Brain microvascular endothelial cell (primary cell): ENCODE data around the gene ZBED2.
"Not testable (repeated sequence)": the region's sequence is repeated elsewhere in the genome, so short reads cannot be mapped to it uniquely, and the experiment has no call there.

Source experiments
- DNase-seq: peaks from one replicate; pipeline ENCODE4 v3.0.0-alpha.2; 2020
- H3K27ac ChIP-seq: fragments of 250-450 bp; sonication (Bioruptor Pico); 2 replicates; pipeline ENCODE4 v1.5.1; 2020; ENCODE audit warnings: mild to moderate bottlenecking, moderate library complexity
- H3K27me3 ChIP-seq: fragments of 250-450 bp; sonication (Bioruptor Pico); replicated peaks from 2 replicates; pipeline ENCODE4 v1.5.1; 2020; ENCODE audit warnings: mild to moderate bottlenecking
- H3K36me3 ChIP-seq: fragments of 250-450 bp; sonication (Bioruptor Pico); replicated peaks from 2 replicates; pipeline ENCODE4 v1.5.1; 2020; ENCODE audit warnings: mild to moderate bottlenecking
- H3K4me3 ChIP-seq: 2 replicates; pipeline ENCODE4 v1.5.1; 2011; ENCODE audit warnings: low read depth, mild to moderate bottlenecking, control low read depth, low read length, moderate library complexity
- in situ Hi-C: cut with HindIII; loops from 2 replicates; pipeline ENCODE4 v1.10.0; 2017; ENCODE audit warnings: low sequenced_read_pairs, low pct_ligation_motif_present
- TF ChIP-seq, protein P1 (sequence below): IDR thresholded peaks from 2 replicates; pipeline ENCODE4 v1.5.1; 2011; ENCODE audit warnings: low read depth, mild to moderate bottlenecking, moderate library complexity, low read length, control low read depth, inconsistent platforms; ENCODE audit errors: missing control alignments

Gene ZBED2, protein sequence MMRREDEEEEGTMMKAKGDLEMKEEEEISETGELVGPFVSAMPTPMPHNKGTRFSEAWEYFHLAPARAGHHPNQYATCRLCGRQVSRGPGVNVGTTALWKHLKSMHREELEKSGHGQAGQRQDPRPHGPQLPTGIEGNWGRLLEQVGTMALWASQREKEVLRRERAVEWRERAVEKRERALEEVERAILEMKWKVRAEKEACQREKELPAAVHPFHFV

DNA sequence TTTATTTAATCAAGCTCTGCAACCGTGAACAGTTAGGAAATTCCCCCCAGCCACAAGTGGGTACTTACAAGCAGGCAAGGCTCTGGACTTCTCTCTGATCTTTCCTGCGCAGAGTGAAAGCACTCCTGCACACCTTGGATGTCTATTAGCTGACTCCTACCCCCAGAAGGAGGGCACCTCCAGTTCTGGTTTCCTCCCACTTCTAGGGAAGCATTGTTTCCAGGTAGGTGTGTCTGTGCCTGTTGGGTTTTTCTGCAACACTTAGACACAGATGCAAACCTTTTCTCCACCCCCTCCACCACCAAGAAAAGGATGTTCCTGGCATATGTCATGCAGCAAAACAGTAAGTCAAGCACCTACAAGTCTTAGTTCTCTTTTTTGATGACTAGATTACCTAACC lies at the start of gene ZBED2:
Gene ZBED2 (minus strand): TSS at position 115 of the 400 bp plus-strand sequence. CDS start 1,145 bp downstream, outside the sequence.
- TF ChIP-seq, protein P1, sequence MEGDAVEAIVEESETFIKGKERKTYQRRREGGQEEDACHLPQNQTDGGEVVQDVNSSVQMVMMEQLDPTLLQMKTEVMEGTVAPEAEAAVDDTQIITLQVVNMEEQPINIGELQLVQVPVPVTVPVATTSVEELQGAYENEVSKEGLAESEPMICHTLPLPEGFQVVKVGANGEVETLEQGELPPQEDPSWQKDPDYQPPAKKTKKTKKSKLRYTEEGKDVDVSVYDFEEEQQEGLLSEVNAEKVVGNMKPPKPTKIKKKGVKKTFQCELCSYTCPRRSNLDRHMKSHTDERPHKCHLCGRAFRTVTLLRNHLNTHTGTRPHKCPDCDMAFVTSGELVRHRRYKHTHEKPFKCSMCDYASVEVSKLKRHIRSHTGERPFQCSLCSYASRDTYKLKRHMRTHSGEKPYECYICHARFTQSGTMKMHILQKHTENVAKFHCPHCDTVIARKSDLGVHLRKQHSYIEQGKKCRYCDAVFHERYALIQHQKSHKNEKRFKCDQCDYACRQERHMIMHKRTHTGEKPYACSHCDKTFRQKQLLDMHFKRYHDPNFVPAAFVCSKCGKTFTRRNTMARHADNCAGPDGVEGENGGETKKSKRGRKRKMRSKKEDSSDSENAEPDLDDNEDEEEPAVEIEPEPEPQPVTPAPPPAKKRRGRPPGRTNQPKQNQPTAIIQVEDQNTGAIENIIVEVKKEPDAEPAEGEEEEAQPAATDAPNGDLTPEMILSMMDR: no peak
- in situ Hi-C loops: no loop called here
- Histone ChIP-seq H3K27me3 (no peaks in the 10 kb centered on the region), H3K27ac (no peak within 1 kb of the TSS), H3K4me3 (no peak within 1 kb of the TSS), H3K36me3 (no peaks in the 10 kb centered on the region)
- DNase-seq: no peak

DNA sequence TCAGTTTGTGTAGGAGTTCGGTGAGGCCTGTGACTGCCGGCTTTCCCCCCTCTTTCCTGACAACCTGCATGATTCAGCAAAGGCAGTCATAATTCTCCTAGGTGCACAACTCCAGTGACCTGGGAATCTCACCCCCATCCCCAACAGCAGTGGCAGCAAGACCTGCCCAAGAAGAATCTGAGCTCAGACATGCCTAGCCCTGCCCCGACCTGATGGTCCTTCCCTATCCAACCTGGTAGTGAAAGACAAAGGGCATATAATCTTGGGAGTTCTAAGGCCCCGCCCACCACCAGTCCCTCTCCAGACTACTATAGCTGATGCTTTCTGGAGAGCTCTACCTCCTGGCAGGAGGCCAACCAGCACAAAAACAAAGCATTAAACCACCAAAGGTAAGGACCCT lies 44.2 kb upstream of the ZBED2 start:
- no peaks in the 10 kb centered on the region for H3K27me3 ChIP-seq
- TF ChIP-seq, protein P1: no peak
- no peak overlapping the region for H3K27ac ChIP-seq
- in situ Hi-C loops: no loop called here
- no peak for DNase-seq
- no peak overlapping the region for H3K4me3 ChIP-seq
- no peaks in the 10 kb centered on the region for H3K36me3 ChIP-seq

DNA sequence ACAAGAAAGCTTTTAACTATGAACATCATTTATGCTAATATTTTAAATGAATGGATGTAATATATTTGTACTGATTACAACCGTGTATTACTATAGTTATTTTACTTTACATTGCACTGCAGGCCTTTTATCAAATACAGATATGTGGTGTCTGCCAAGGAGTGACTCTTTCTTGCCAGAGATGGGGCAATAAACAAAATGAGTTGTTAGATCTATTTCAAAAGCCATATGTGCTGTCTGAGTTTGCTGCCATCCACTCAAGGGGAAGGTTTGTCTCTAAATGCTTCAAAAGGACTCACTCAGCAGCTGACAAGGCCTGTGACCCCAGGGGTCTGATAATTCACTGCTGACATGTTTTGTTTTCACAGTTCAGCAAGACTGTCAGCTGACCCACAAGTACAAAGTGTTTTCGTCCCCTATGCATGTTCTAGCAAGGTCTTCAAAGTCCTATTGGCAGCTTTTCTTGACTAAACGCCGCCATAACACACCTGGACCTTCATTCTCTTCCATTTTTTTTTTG lies 41.3 kb upstream of the ZBED2 start:
- Histone ChIP-seq H3K27me3 (no peaks in the 10 kb centered on the region), H3K36me3 (no peaks in the 10 kb centered on the region), H3K27ac (no peak overlapping the region), H3K4me3 (no peak overlapping the region)
- no peak for DNase-seq
- in situ Hi-C loops: no loop called here
- TF ChIP-seq, protein P1: no peak

DNA sequence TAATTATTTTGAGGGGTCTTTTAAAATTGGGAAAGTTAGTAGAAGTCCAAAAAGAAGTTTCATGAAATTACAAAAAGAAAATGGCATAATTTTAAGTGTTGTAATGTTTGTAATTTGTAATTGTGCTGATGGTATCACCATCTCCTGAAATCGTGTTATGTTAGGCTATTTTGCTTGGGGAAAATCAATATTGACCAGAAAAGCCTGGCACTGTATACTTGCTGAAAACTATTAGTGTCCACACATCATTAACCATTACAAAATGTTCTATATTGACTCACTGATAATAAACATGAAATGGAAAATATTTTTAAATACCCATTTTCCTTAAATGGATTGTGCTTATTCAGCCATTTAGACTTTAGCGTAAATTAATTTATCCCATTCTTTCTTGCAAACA lies 40.3 kb upstream of the ZBED2 start:
- in situ Hi-C loops: no loop called here
- Histone ChIP-seq H3K27me3 (no peaks in the 10 kb centered on the region), H3K27ac (no peak overlapping the region), H3K36me3 (no peaks in the 10 kb centered on the region), H3K4me3 (no peak overlapping the region)
- no peak for DNase-seq
- TF ChIP-seq, protein P1: no peak

DNA sequence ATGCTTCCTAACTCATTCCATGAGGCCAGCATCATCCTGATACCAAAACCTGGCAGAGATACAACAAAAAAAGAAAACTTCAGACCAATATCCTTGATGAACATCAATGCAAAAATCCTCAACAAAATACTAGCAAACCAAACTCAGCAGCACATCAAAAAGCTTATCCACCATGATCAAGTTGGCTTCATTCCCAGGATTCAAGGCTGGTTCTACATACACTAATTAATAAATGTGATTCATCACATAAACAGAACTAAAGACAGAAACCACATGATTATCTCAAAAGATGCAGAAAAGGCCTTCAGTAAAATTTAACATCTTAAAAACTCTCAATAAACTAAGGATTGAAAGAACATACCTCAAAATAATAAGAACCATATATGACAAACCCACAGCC lies 35.5 kb upstream of the ZBED2 start:
- H3K4me3 ChIP-seq, in situ Hi-C loops, H3K36me3 ChIP-seq, H3K27me3 ChIP-seq, DNase-seq, H3K27ac ChIP-seq: not testable (repeated sequence)

DNA sequence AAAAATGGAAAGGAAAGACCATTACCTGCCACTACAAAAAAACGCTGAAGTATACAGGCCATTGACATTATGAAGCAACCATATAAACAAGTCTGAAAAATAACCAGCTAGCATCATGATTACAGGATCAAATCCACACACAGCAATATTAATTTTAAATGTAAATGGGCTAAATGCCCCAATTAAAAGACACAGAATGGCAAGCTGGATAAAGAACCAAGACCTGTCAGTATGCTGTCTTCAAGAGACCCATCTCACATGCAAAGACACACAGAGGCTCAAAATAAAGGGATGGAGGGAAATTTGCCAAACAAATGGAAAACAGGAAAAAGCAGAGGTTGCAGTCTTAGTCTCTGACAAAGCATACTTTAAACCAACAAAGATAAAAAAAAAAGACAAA lies 33.9 kb upstream of the ZBED2 start:
- H3K36me3 ChIP-seq, in situ Hi-C loops, DNase-seq, H3K4me3 ChIP-seq, H3K27me3 ChIP-seq, H3K27ac ChIP-seq: not testable (repeated sequence)

DNA sequence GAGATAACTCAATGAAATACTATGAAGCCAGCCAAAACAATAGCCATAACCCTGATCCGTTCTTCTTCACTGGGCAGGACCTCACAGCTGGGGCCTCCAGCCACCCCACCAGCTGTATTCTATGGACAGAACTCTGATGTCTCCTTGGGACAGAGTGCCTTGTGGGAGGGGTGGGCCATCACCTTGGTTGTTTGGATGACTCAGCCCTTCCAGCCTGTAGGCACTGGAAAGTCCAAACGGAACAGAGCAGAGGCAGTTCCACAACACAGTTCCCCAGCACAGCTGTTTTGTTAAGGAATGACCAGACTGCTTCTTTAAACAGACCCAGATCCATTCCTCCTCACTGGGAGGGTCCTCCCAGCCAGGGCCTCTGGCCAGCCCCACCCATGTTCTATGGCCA lies 31.9 kb upstream of the ZBED2 start:
- no peaks in the 10 kb centered on the region for H3K36me3 ChIP-seq
- in situ Hi-C loops: no loop called here
- TF ChIP-seq, protein P1: no peak
- H3K4me3 ChIP-seq: no peak overlapping the region
- no peaks in the 10 kb centered on the region for H3K27me3 ChIP-seq
- no peak overlapping the region for H3K27ac ChIP-seq
- no peak for DNase-seq
